SIG-M5 treated with dmso at 0.1 percent for 504 hours (cell line): ENCODE measurements around the gene CLIP4.

Source experiments
- DNase-seq: peaks from one replicate; lab custom pipeline; 2025; ENCODE audit not compliant: unreplicated experiment; lab: John Stamatoyannopoulos, UW

The CLIP4 gene

GRCh38 chr2:29130295-29130694 lies 15.1 kb downstream of the CLIP4 start:
- peak; percentile 33 for DNase-seq

- no peak for DNase-seq
Measured at GRCh38 chr2:29134933-29135332, 19.7 kb downstream of the CLIP4 start.

- no peak for DNase-seq
Measured at GRCh38 chr2:29139152-29139551, 23.9 kb downstream of the CLIP4 start.

GRCh38 chr2:29139731-29140130 lies 24.5 kb downstream of the CLIP4 start:
- no peak for DNase-seq

- no peak for DNase-seq
Measured at GRCh38 chr2:29143657-29144056, 28.4 kb downstream of the CLIP4 start.

GRCh38 chr2:29146197-29146596 lies 31.0 kb downstream of the CLIP4 start:
- no peak for DNase-seq

- DNase-seq: no peak
Measured at GRCh38 chr2:29147963-29148362, 32.7 kb downstream of the CLIP4 start.

- DNase-seq: no peak
Measured at GRCh38 chr2:29154610-29155009, 39.4 kb downstream of the CLIP4 start.

GRCh38 chr2:29155578-29155977 lies 40.4 kb downstream of the CLIP4 start:
- no peak for DNase-seq

- DNase-seq: no peak
Measured at GRCh38 chr2:29157131-29157530, 41.9 kb downstream of the CLIP4 start.

- no peak for DNase-seq
Measured at GRCh38 chr2:29159125-29159524, 43.9 kb downstream of the CLIP4 start.

GRCh38 chr2:29160184-29160583 lies 45.0 kb downstream of the CLIP4 start:
- DNase-seq: no peak

GRCh38 chr2:29162204-29162928 lies 47.2 kb downstream of the CLIP4 start:
- no peak for DNase-seq

GRCh38 chr2:29164091-29164846 lies 49.1 kb downstream of the CLIP4 start:
- DNase-seq: no peak

GRCh38 chr2:29165362-29166241 lies 50.4 kb downstream of the CLIP4 start:
- DNase-seq: no peak

GRCh38 chr2:29166242-29167039 lies 51.2 kb downstream of the CLIP4 start:
- DNase-seq: no peak

GRCh38 chr2:29174937-29175336 lies 59.7 kb downstream of the CLIP4 start:
- DNase-seq: no peak

GRCh38 chr2:29175338-29175737 lies 60.1 kb downstream of the CLIP4 start:
- no peak for DNase-seq

GRCh38 chr2:29182334-29182733 lies 67.1 kb downstream of the CLIP4 start:
- no peak for DNase-seq

- no peak for DNase-seq
Measured at GRCh38 chr2:29182920-29183319, 67.7 kb downstream of the CLIP4 start.

GRCh38 chr2:29184531-29184930 lies 69.3 kb downstream of the CLIP4 start:
- no peak for DNase-seq
